CD4-positive, alpha-beta T cell treated with Interleukin-17A for 4 hours (primary cell): ENCODE results near the gene CDKN1B.
A peak's percentile ranks its signal among the peaks of the same experiment; 100 is the strongest.

Experiments used
- DNase-seq: peaks from one replicate; pipeline ENCODE4 v3.0.0-alpha.2; 2020; ENCODE audit warnings: mixed read lengths

CDKN1B gene

GRCh38 chr12:12704593-12705230, 12.5 kb upstream of the CDKN1B start:
- peak; percentile 60 for DNase-seq

- DNase-seq, result peak; percentile 94
Measured at GRCh38 chr12:12705838-12706520, 11.2 kb upstream of the CDKN1B start.

DNA sequence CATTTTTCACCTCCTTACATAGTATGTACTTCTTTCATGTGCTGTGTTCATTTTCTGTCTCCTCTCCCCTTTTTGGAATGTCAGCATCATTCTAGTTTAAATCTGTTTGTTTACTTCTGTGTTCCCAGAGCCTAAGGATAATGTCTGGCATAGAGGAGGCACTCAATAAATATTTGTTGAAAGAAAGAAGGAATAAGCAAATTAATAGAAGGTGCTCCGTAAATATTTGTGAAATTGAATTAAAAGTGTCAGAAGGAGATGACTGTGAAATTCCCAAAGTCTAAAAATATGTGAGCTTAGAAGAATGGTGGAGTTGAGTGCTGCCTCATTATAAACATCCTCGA, 3.3 kb upstream of the CDKN1B start:
- no peak for DNase-seq

- DNase-seq, result peak; percentile 82
Measured at GRCh38 chr12:12714276-12715021, 2.7 kb upstream of the CDKN1B start.

DNA sequence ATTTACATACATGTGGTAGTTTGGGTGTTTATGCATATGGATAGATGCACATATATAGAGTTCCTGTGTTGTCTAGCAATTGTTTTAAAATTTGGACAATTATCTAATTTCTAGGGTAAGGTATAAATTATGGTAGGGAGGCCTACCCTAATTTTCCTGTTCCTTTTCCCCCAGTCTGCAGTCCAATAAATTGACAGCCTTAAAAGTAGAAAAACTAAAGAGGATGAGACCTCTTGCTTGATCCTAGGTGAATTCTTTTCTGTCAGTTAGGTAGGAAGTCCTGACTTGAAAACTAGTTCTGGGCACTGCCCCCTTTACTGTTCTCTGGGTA, 2.1 kb upstream of the CDKN1B start:
- DNase-seq, result no peak

DNA sequence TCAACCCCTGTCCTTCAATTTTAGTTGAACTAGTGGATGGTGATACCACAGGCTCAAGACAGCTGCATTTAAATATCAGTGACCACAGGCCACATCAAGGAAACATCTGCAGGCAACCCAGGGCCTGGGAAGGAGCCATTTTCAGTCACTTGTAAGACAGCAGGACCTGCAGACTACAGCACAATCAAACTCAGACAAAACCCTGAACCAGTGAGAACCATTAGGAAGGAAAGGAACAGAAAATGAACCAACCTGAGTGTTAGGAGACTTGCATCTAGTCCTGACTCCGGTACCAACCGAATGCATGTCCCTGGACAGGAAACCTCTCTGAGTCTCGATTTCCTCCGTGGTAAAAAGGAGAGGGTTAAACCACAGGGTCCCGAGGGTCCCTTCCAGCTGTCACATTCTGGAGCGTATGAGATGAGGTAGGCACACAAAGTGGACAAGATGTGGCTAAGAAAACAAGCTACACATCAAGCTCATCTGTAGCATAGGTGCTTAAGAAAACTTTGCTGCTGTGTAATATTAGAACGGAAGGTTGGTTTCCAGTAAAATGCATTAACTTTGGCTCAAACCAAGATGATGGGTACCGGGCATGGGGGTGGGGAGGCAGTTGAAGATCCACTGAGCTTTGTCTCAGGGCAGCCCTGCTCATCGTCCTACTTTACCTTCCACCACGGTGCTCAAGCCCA, 1.6 kb upstream of the CDKN1B start:
- DNase-seq, result peak; percentile 59

DNA sequence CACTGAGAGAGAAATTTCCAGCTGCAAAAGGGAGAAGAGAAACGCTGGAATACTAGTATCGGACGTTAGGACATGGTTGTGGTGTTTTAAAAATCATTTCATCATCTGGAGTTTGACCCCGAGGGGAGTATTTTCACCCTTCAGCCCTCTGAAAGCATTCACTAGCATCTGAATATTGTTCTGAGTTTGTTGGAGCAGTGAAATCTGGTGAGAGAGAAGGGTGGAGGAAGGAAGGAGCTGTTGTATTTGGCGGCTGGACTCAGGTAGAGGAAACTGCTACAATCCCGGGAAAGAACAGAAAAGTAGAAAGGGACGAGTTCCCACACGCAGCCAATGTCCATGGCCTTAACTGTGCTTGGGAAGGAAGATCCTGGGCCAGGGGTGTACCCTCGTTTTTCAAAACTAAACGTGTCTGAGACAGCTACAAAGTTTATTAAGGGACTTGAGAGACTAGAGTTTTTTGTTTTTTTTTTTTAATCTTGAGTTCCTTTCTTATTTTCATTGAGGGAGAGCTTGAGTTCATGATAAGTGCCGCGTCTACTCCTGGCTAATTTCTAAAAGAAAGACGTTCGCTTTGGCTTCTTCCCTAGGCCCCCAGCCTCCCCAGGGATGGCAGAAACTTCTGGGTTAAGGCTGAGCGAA, 896 bp upstream of the CDKN1B start:
- DNase-seq, result peak; percentile 26

DNA sequence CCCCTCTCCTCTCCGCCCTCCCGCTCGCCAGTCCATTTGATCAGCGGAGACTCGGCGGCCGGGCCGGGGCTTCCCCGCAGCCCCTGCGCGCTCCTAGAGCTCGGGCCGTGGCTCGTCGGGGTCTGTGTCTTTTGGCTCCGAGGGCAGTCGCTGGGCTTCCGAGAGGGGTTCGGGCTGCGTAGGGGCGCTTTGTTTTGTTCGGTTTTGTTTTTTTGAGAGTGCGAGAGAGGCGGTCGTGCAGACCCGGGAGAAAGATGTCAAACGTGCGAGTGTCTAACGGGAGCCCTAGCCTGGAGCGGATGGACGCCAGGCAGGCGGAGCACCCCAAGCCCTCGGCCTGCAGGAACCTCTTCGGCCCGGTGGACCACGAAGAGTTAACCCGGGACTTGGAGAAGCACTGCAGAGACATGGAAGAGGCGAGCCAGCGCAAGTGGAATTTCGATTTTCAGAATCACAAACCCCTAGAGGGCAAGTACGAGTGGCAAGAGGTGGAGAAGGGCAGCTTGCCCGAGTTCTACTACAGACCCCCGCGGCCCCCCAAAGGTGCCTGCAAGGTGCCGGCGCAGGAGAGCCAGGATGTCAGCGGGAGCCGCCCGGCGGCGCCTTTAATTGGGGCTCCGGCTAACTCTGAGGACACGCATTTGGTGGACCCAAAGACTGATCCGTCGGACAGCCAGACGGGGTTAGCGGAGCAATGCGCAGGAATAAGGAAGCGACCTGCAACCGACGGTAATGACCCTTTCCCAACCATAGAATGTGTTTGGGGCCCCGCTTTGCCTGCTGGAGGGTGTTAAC, 615 bp downstream of the CDKN1B start:
- DNase-seq, result peak; percentile 47

- DNase-seq, result peak; percentile 27
Measured at GRCh38 chr12:12718381-12718759, 1.2 kb downstream of the CDKN1B start.

- DNase-seq, result peak; percentile 45
Measured at GRCh38 chr12:12718853-12719252, 1.7 kb downstream of the CDKN1B start.

DNA sequence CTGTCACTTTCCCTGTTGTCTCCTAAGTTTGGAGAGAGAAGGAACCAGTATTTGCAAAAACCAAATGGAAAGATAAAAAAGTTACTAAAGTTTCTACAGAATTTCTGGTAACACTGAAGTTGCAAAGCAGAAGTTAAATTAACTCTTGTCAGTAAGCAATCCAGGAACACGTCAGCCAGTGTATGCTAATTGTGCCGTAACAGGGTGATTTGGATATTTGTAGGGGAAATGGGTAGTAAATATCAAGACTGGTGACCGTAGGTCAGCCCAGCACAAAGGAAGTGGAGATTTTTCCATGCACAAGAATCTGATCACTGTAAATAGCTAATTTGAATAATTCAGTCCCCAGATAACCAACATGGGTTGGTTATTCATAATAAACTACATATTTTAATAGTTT, 2.3 kb downstream of the CDKN1B start:
- no peak for DNase-seq

DNA sequence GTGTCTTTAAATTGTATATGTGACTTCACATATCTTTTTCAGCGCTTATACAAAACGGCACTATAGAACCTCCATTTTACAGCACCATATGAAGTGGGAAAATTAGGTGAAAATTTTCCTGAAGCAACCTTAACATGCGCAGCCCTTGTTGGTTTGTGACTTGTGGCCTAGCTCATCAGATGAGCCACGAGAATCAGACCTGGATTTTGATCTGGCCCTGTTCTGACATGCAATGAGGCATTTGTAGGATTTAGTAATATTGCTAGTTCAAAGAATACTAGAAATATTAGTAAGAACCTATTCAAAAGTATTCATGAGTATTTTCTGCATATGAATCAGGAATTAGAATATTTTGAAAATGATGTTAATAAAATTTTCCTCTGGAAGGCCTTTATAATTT, 2.9 kb downstream of the CDKN1B start:
- DNase-seq, result peak; percentile 28

DNA sequence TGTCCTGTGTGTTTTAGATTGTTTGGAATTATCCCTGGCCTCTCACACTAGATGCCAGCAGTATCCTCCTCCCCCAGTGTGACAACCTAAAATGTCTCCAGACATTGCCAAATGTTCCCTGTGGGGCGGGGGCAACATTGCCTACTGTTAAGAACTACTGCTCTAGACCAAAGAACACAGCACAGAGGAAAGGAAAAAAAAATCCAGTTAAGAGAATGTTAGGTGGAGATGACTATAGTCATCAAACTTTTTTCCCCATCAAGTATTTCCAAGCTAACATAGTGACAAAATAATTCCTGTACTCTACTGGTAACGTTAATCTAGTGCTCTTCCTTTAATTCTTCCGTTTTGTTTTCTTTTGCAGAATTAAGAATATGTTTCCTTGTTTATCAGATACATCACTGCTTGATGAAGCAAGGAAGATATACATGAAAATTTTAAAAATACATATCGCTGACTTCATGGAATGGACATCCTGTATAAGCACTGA, 3.5 kb downstream of the CDKN1B start:
- DNase-seq, result no peak

GRCh38 chr12:12721176-12721751, 4.1 kb downstream of the CDKN1B start:
- DNase-seq, result peak; percentile 65

- DNase-seq, result no peak
Measured at GRCh38 chr12:12721814-12722434, 4.8 kb downstream of the CDKN1B start.

- DNase-seq, result no peak
Measured at GRCh38 chr12:12722435-12723148, 5.4 kb downstream of the CDKN1B start.

- DNase-seq, result no peak
Measured at GRCh38 chr12:12723149-12723680, 6.0 kb downstream of the CDKN1B start.

DNA sequence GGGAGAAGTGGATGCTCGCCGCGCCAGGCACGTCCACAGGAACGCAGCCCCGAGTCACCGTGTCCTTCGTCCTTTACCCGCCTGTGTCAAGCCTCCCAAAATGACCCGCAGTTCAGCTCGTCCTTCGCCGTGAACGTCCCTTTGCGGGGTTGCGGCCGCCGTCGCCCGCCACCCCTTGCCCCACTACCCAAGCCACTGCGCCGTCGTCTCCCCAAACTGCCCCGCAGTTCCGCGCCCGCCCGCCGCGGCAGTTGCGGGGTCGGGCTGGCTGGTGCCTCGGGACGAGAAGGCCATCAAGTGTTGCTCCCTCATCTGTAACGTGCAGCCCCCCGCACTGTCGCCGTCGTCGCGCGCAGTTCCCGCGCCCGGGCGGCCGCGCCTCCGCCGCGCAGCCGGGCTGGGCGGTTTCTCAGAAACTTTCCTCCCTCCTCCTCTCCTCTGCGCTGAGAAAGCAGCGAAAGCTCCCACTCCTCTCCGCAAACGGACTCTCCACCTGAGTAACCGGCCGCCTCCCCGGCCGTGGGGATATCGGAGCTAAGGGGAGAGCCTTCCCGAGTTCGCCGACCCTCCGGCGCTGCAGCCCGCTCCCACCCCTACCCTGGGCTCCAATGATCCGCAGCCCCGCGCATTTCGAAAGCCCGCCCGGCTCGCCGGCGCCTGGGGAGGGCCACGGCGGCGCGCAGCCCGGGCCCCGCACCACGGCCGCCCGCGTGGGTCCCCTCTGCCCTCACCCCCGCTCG, 6.7 kb downstream of the CDKN1B start:
- peak; percentile 56 for DNase-seq

DNA sequence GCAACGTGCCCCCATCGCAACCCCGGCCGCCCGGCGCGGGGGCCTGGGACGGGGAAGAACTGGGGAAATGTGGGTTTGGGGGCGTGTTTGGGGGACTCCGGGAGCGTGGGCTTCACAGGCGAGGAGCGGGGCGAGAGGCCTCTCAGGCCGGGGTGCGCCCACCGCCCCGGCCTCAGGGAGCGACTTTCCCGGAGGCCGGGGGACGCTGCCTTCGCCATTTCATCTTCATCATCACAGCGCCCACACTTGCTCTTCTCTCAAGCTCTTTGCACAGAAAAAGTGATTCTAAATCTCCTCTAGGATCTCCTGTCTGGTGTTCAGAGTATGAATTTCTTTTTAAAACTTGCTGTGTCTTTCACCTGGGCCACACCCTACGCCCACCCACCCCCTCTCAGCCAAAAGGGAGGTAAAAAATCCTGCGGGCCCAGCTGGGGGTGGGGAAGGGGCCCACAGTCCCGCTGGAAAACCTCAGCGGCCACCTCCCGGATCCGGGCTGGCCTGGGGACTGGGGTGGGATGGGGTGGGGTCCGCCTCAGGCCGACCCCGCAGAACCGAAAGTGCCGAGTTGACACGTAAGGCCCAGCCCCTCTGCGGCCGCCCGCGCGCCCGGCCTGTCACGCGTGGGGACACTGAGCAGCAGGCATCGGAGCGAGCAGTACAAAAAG, 7.4 kb downstream of the CDKN1B start:
- no peak for DNase-seq
